B cell (primary cell): ENCODE results near the gene FBXO11. TPM values are rescaled to one million over a fixed set of nuclear protein-coding genes. Genes with fewer than 3 reads are reported as not detected.

Experiments used
- ATAC-seq: fragments of 200-7000 bp; cut with Tn5 transposase; one replicate; pipeline ENCODE4 v1.10.0; 2021; ENCODE audit warnings: low read depth, mild to moderate bottlenecking, moderate number of reproducible peaks, moderate library complexity
- CTCF ChIA-PET: fragments of 350-600 bp; sonication (Branson Sonifier 250); formaldehyde crosslinking; loops from one replicate; lab custom pipeline; 2021; ENCODE audit warnings: antibody characterized with exemption, inconsistent platforms; lab: Charles Lee
- POLR2A ChIA-PET: fragments of 350-600 bp; sonication (Branson Sonifier 250); formaldehyde crosslinking; loops from one replicate; lab custom pipeline; 2021; ENCODE audit warnings: antibody characterized with exemption; lab: Charles Lee
- DNase-seq: peaks from one replicate; pipeline ENCODE4 v3.0.0; 2013
- H2AFZ ChIP-seq: 2 replicates; pipeline ENCODE4 v1.6.1; 2012; ENCODE audit warnings: mild to moderate bottlenecking, low read depth, low read length; ENCODE audit not compliant: insufficient read depth, poor library complexity, severe bottlenecking
- H3K27ac ChIP-seq, 2 donors: 1 replicate in 1 of 2; 2 replicates in 1 of 2; pipeline ENCODE4 v1.5.1; 2012 to 2013; ENCODE audit warnings: low read length in 2 of 2, mild to moderate bottlenecking in 2 of 2, moderate library complexity in 1 of 2
- H3K27me3 ChIP-seq, 4 experiments: fragments of 200-600 bp in 1 of 4; sonication (generic) in 1 of 4; replicated peaks in 1 of 4; 1 replicate in 2 of 4; 2 replicates in 2 of 4; pipeline versions ENCODE4 v1.6.1 to v1.7.0; 2013 to 2016; ENCODE audit warnings: low read length in 3 of 4, mild to moderate bottlenecking in 2 of 4, mixed read lengths in 1 of 4, moderate library complexity in 1 of 4; ENCODE audit not compliant: insufficient read depth in 4 of 4, control insufficient read depth in 3 of 4; ENCODE audit errors: control extremely low read depth in 1 of 4
- H3K36me3 ChIP-seq, 2 experiments: replicated peaks in 1 of 2; 1 replicate in 1 of 2; 2 replicates in 1 of 2; pipeline versions ENCODE4 v1.6.1 to v1.7.1; 2013; ENCODE audit warnings: low read length in 1 of 2; ENCODE audit not compliant: insufficient read depth in 2 of 2, control insufficient read depth in 1 of 2; ENCODE audit errors: control extremely low read depth in 1 of 2, extremely low read depth in 1 of 2
- H3K4me1 ChIP-seq, 2 donors: fragments of 200-600 bp in 1 of 2; sonication (generic) in 1 of 2; 1 replicate in 1 of 2; 2 replicates in 1 of 2; pipeline versions ENCODE4 v1.5.1 to v1.6.1; 2013 to 2017; ENCODE audit warnings: low read length in 2 of 2; ENCODE audit not compliant: control insufficient read depth in 2 of 2, insufficient read depth in 2 of 2
- H3K4me2 ChIP-seq: replicated peaks from 2 replicates; pipeline ENCODE3; 2012; ENCODE audit warnings: mild to moderate bottlenecking, low read depth, low read length; ENCODE audit not compliant: poor library complexity, severe bottlenecking
- H3K4me3 ChIP-seq, 5 experiments: fragments of 200-600 bp in 1 of 5; sonication (generic) in 1 of 5; 1 replicate in 3 of 5; 2 replicates in 2 of 5; pipeline versions ENCODE4 v1.5.1 to v1.7.0; 2011 to 2016; ENCODE audit warnings: low read length in 4 of 5, mild to moderate bottlenecking in 4 of 5, low read depth in 2 of 5, control low read depth in 1 of 5, moderate library complexity in 1 of 5; ENCODE audit not compliant: insufficient read depth in 1 of 5; ENCODE audit errors: control extremely low read depth in 1 of 5, extremely low read depth in 1 of 5
- H3K79me2 ChIP-seq: fragments of 200-600 bp; sonication (generic); one replicate; pipeline ENCODE4 v1.6.0; 2016; ENCODE audit warnings: low read length; ENCODE audit not compliant: control insufficient read depth, insufficient read depth
- H3K9ac ChIP-seq: fragments of 200-600 bp; sonication (generic); 2 replicates; pipeline ENCODE4 v1.6.1; 2017; ENCODE audit warnings: mild to moderate bottlenecking, low read length, moderate library complexity
- H3K9me3 ChIP-seq, 3 donors: one replicate each; pipeline versions ENCODE4 v1.6.1 to v1.7.1; 2013; ENCODE audit warnings: low read length in 2 of 3; ENCODE audit not compliant: control insufficient read depth in 2 of 3, insufficient read depth in 1 of 3; ENCODE audit errors: control extremely low read depth in 1 of 3
- H4K20me1 ChIP-seq: 2 replicates; pipeline ENCODE4 v1.6.0; 2012; ENCODE audit warnings: mild to moderate bottlenecking, low read length; ENCODE audit not compliant: insufficient read depth, control insufficient read depth, poor library complexity, severe bottlenecking
- H3K27ac Mint-ChIP-seq: one replicate; pipeline ENCODE4 v1.8.0; 2021; ENCODE audit warnings: mixed read lengths
- H3K27me3 Mint-ChIP-seq: one replicate; pipeline ENCODE4 v1.8.0; 2021; ENCODE audit warnings: mixed read lengths
- H3K4me1 Mint-ChIP-seq: one replicate; pipeline ENCODE4 v1.8.0; 2021; ENCODE audit warnings: mixed read lengths
- H3K4me3 Mint-ChIP-seq: one replicate; pipeline ENCODE4 v1.8.0; 2021; ENCODE audit warnings: mixed read lengths
- H3K9me3 Mint-ChIP-seq: one replicate; pipeline ENCODE4 v1.8.0; 2022; ENCODE audit warnings: mixed read lengths; ENCODE audit not compliant: insufficient read depth
- CTCF ChIP-seq: fragments of 200-600 bp; IDR thresholded peaks from one replicate; pipeline ENCODE4 v1.8.0; 2022; ENCODE audit warnings: antibody characterized with exemption, mild to moderate bottlenecking
- EZH2 ChIP-seq: IDR thresholded peaks from 2 replicates; pipeline ENCODE4 v1.6.1; 2012; ENCODE audit warnings: borderline replicate concordance, low read depth, mild to moderate bottlenecking, moderate library complexity, low read length; ENCODE audit not compliant: insufficient read depth, poor library complexity, severe bottlenecking
- WGBS: methylation state at CpG from one replicate; pipeline ENCODE4 v1.1.5; 2013; ENCODE audit warnings: missing lambda C conversion rate; ENCODE audit not compliant: insufficient coverage; 5-methylcytosine and 5-hydroxymethylcytosine counted together
- intact Hi-C: fragments of 100-400 bp; cut with micrococcal nuclease; formaldehyde crosslinking; loops from one replicate; pipeline ENCODE4 v1.10.0; 2022
- polyA plus RNA-seq: library from polyadenylated mRNA; depleted of rRNA; stranded (reverse); fragments of >200 nt; gene quantifications from 2 replicates; pipeline ENCODE4 v1.2.3, GENCODE V29; 2012
- total RNA-seq, 2 donors: library from RNA; stranded (reverse); fragments of 120-200 nt in 1 of 2; gene quantifications; 1 replicate in 1 of 2; 2 replicates in 1 of 2; pipeline versions ENCODE4 v1.2.3 to v1.2.4, GENCODE V29; 2013 to 2022

The FBXO11 gene
- total and polyA plus RNA-seq, 2 donors (not counting 1 experiment from before 2014, with no cell fraction given), result 42.6 to 107 TPM

DNA sequence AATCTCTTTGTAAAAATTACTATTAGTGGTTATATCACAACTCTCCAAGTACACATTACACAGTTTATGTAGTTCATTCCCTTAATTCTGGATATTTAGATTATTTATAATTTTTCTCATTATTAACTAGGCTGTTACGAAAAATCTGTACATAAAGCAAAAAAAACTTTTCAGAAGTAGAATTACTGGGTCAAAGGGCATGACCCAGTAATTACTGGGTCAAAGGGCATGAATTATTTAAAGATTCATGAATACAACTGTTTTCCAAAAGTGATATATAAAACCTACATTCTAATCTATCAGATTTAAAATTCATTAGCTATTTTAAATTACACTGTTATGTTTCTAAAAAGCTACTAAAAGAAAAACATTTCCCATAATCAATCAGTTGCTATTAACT lies 68.0 kb downstream of the FBXO11 start:
- Histone ChIP-seq H3K4me2 (no peak overlapping the region), H4K20me1 (peaks cover 24% of the 10 kb centered on the region), H3K9me3 (no peaks in the 10 kb centered on the region), H3K4me3 (no peak overlapping the region), H3K36me3 (peaks cover 13 to 63% of the 10 kb centered on the region in 2 experiments), H3K27ac (no peak overlapping the region), H3K4me1 (peaks cover 0 to 1% of the 10 kb centered on the region in 2 donors), H3K79me2 (peaks cover 35% of the 10 kb centered on the region), H2AFZ (no peak overlapping the region), H3K9ac (no peak overlapping the region), H3K27me3 (no peaks in the 10 kb centered on the region)
- ChIA-PET CTCF (interaction anchor here (0.7 kb wide), 2 partner anchors 473 to 538 kb away, joined by 4 to 5 read pairs; no protein-coding TSS in a partner anchor), POLR2A (interaction anchor here (0.6 kb wide), 3 partner anchors 15 to 1562 kb away, joined by 3 to 4 read pairs (median 3); no protein-coding TSS in a partner anchor)
- intact Hi-C loops, result no loop called here
- no peak overlapping the region for H3K27ac Mint-ChIP-seq
- H3K27me3 Mint-ChIP-seq, result no peaks in the 10 kb centered on the region
- no peak overlapping the region for H3K4me3 Mint-ChIP-seq
- H3K9me3 Mint-ChIP-seq, result no peaks in the 10 kb centered on the region
- ATAC-seq (no peak), DNase-seq (no peak)
- no CpG with 5 or more reads among the region's 1 CpG for WGBS
- TF ChIP-seq EZH2 (no peak), CTCF (no peak)
- peaks cover 8% of the 10 kb centered on the region for H3K4me1 Mint-ChIP-seq

GRCh38 chr2:47833516-47833968 lies 72.8 kb downstream of the FBXO11 start:
- Histone ChIP-seq H3K4me1 (no peaks in the 10 kb centered on the region), H3K4me3 (no peak overlapping the region), H4K20me1 (peaks cover 6% of the 10 kb centered on the region), H3K27ac (no peak overlapping the region), H3K4me2 (no peak overlapping the region), H3K9ac (no peak overlapping the region), H3K36me3 (peaks cover 18 to 91% of the 10 kb centered on the region in 2 experiments), H2AFZ (no peak overlapping the region), H3K79me2 (peaks cover under 1% of the 10 kb centered on the region), H3K9me3 (no peaks in the 10 kb centered on the region), H3K27me3 (no peaks in the 10 kb centered on the region)
- WGBS, result no CpG with 5 or more reads among the region's 2 CpGs
- H3K9me3 Mint-ChIP-seq, result no peaks in the 10 kb centered on the region
- H3K4me3 Mint-ChIP-seq, result no peak overlapping the region
- TF ChIP-seq CTCF (no peak), EZH2 (no peak)
- DNase-seq (no peak), ATAC-seq (no peak)
- H3K27me3 Mint-ChIP-seq, result no peaks in the 10 kb centered on the region
- no peaks in the 10 kb centered on the region for H3K4me1 Mint-ChIP-seq
- intact Hi-C loops, result no loop called here
- CTCF ChIA-PET, result no interaction called here
- H3K27ac Mint-ChIP-seq, result no peak overlapping the region
- POLR2A ChIA-PET, result no interaction called here
